SK-N-SH treated with all-trans-retinoic acid at 6 μM for 48 hours (cell line): ENCODE results near the gene REXO1.

Experiments used
- CREB5 ChIP-seq: fragments of 250-450 bp; sonication (Bioruptor Pico); IDR thresholded peaks from 2 replicates; pipeline ENCODE4 v1.5.1; 2020; ENCODE audit warnings: low read depth, mild to moderate bottlenecking, moderate library complexity
- CSDC2 ChIP-seq: fragments of 250-450 bp; sonication (Bioruptor Pico); IDR thresholded peaks from 2 replicates; pipeline ENCODE4 v1.5.0; 2020; ENCODE audit warnings: mild to moderate bottlenecking, moderate library complexity
- ISL1 ChIP-seq: fragments of 250-450 bp; sonication (Bioruptor Pico); IDR thresholded peaks from 2 replicates; pipeline ENCODE4 v2.1.2; 2022; ENCODE audit warnings: mild to moderate bottlenecking, moderate library complexity
- ZFP3 ChIP-seq: fragments of 250-450 bp; sonication (Bioruptor Pico); IDR thresholded peaks from 2 replicates; pipeline ENCODE4 v1.5.0; 2020; ENCODE audit warnings: mild to moderate bottlenecking, moderate library complexity
- ZFP30 ChIP-seq: fragments of 450-650 bp; formaldehyde crosslinking; IDR thresholded peaks from 2 replicates; pipeline ENCODE4 v1.5.0; 2022; ENCODE audit warnings: mild to moderate bottlenecking, moderate library complexity
- ZNF8 ChIP-seq: fragments of 450-650 bp; formaldehyde crosslinking; IDR thresholded peaks from 2 replicates; pipeline ENCODE4 v1.5.0; 2020; ENCODE audit warnings: mild to moderate bottlenecking, moderate library complexity

DNA sequence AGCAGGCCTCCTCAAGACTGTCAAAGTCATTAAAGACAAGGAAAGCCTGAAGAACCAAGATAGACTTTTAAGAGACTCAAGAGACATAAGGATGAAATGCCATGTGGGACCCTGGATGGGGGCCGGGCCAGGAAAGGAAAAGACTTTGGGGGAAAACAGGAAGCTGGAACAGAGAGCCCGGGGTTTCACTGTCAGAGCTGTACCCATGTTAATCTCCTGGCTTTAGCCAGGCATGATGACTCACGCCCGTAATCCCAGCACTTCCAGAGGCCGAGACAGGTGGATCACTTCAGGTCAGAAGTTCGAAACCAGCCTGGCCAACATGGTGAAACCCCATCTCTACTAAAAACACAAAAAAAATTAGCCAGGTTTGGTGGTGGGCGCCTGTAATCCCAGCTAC, 20.7 kb upstream of the REXO1 start:
- TF ChIP-seq ISL1 (CRISPR knock-in tag): no peak
- TF ChIP-seq ZNF8 (CRISPR knock-in tag): no peak
- no peak for TF ChIP-seq ZFP30
- TF ChIP-seq CREB5 (CRISPR knock-in tag): no peak
- TF ChIP-seq ZFP3 (CRISPR knock-in tag): no peak
- TF ChIP-seq CSDC2 (CRISPR knock-in tag): no peak
